NCI-H187 treated with DMSO at 0.1 percent for 48 hours (cell line): Measurements from ENCODE around the gene EIF5.

Experiments used
- DNase-seq: peaks from one replicate; lab custom pipeline; 2025; lab: John Stamatoyannopoulos, UW

The EIF5 gene

GRCh38 chr14:103310576-103311095 lies 23.4 kb upstream of the EIF5 start:
- DNase-seq, result no peak

- DNase-seq, result no peak
Measured at GRCh38 chr14:103311171-103311997, 22.7 kb upstream of the EIF5 start.

- no peak for DNase-seq
Measured at GRCh38 chr14:103312006-103312635, 21.9 kb upstream of the EIF5 start.

- no peak for DNase-seq
Measured at GRCh38 chr14:103313704-103314103, 20.3 kb upstream of the EIF5 start.

GRCh38 chr14:103314496-103315277 lies 19.4 kb upstream of the EIF5 start:
- DNase-seq, result no peak

- no peak for DNase-seq
Measured at GRCh38 chr14:103315351-103315911, 18.6 kb upstream of the EIF5 start.

- DNase-seq, result no peak
Measured at GRCh38 chr14:103315941-103316340, 18.1 kb upstream of the EIF5 start.

- DNase-seq, result no peak
Measured at GRCh38 chr14:103316721-103317121, 17.3 kb upstream of the EIF5 start.

GRCh38 chr14:103317251-103317650 lies 16.8 kb upstream of the EIF5 start:
- no peak for DNase-seq

- no peak for DNase-seq
Measured at GRCh38 chr14:103317976-103318580, 16.0 kb upstream of the EIF5 start.

- no peak for DNase-seq
Measured at GRCh38 chr14:103318750-103319419, 15.2 kb upstream of the EIF5 start.

GRCh38 chr14:103319422-103319821 lies 14.6 kb upstream of the EIF5 start:
- DNase-seq, result no peak

GRCh38 chr14:103326078-103326477 lies 8.0 kb upstream of the EIF5 start:
- no peak for DNase-seq

GRCh38 chr14:103328941-103329340 lies 5.1 kb upstream of the EIF5 start:
- no peak for DNase-seq

GRCh38 chr14:103329401-103330347 lies 4.4 kb upstream of the EIF5 start:
- DNase-seq, result peak; percentile 15

- DNase-seq, result no peak
Measured at GRCh38 chr14:103330536-103330935, 3.5 kb upstream of the EIF5 start.

GRCh38 chr14:103332143-103332919 lies 1.7 kb upstream of the EIF5 start:
- no peak for DNase-seq

GRCh38 chr14:103334644-103335622 lies 896 bp downstream of the EIF5 start:
- no peak for DNase-seq
